Mesendoderm (in vitro differentiated cells): ENCODE measurements around the gene POMGNT1.
"Not testable (repeated sequence)": the region's sequence is repeated elsewhere in the genome, so short reads cannot be mapped to it uniquely, and the experiment has no call there.

Experiments
- DNase-seq: peaks from one replicate; pipeline ENCODE4 v3.0.0; 2013
- H2AK5ac ChIP-seq: 2 replicates; pipeline ENCODE4 v1.6.1; 2013; ENCODE audit warnings: low read length, inconsistent platforms
- H2BK120ac ChIP-seq: 2 replicates; pipeline ENCODE4 v1.6.1; 2013; ENCODE audit warnings: low read depth, mild to moderate bottlenecking, low read length, moderate library complexity, mixed read lengths
- H2BK15ac ChIP-seq: replicated peaks from 2 replicates; pipeline ENCODE4 v1.6.1; 2013; ENCODE audit warnings: low read depth, mild to moderate bottlenecking, moderate library complexity
- H2BK5ac ChIP-seq: 2 replicates; pipeline ENCODE4 v1.6.1; 2013; ENCODE audit warnings: low read length, inconsistent platforms
- H3K18ac ChIP-seq: 2 replicates; pipeline ENCODE4 v1.6.1; 2013; ENCODE audit warnings: mild to moderate bottlenecking, low read length, mixed read lengths
- H3K23ac ChIP-seq: one replicate; pipeline ENCODE4 v1.6.1; 2013; ENCODE audit warnings: low read length
- H3K27ac ChIP-seq: 2 replicates; pipeline ENCODE4 v1.5.1; 2013; ENCODE audit warnings: low read depth, mild to moderate bottlenecking, inconsistent platforms, low read length, moderate library complexity
- H3K27me3 ChIP-seq: 2 replicates; pipeline ENCODE4 v1.6.1; 2013; ENCODE audit warnings: low read length, control low read depth, mild to moderate bottlenecking, inconsistent platforms; ENCODE audit not compliant: insufficient read depth, poor library complexity
- H3K36me3 ChIP-seq: 2 replicates; pipeline ENCODE4 v1.6.1; 2013; ENCODE audit warnings: low read length, inconsistent platforms; ENCODE audit not compliant: control insufficient read depth, insufficient read depth
- H3K4ac ChIP-seq: one replicate; pipeline ENCODE4 v1.6.1; 2013; ENCODE audit warnings: low read depth, mild to moderate bottlenecking, low read length, moderate library complexity
- H3K4me1 ChIP-seq: 2 replicates; pipeline ENCODE4 v1.6.1; 2013; ENCODE audit warnings: low read depth, low read length, inconsistent platforms; ENCODE audit not compliant: control insufficient read depth
- H3K4me2 ChIP-seq: 2 replicates; pipeline ENCODE4 v1.6.1; 2013; ENCODE audit warnings: low read length
- H3K4me3 ChIP-seq: 2 replicates; pipeline ENCODE4 v1.5.1; 2013; ENCODE audit warnings: mild to moderate bottlenecking, low read length
- H3K56ac ChIP-seq: one replicate; pipeline ENCODE4 v1.6.1; 2013; ENCODE audit warnings: low read length
- H3K79me1 ChIP-seq: 2 replicates; pipeline ENCODE4 v1.6.1; 2013; ENCODE audit warnings: low read length, inconsistent platforms
- H3K79me2 ChIP-seq: 2 replicates; pipeline ENCODE4 v1.6.1; 2013; ENCODE audit warnings: mild to moderate bottlenecking, low read length; ENCODE audit not compliant: control insufficient read depth, insufficient read depth
- H3K9ac ChIP-seq: 2 replicates; pipeline ENCODE4 v1.6.1; 2013; ENCODE audit warnings: low read length, inconsistent platforms
- H4K5ac ChIP-seq: one replicate; pipeline ENCODE4 v1.6.1; 2013; ENCODE audit warnings: low read length
- H4K8ac ChIP-seq: one replicate; pipeline ENCODE4 v1.6.1; 2013; ENCODE audit warnings: low read depth, mild to moderate bottlenecking, control low read depth, low read length, moderate library complexity
- WGBS: extraction: QIAGEN DNeasy Blood & Tissue Kit; methylation state at CpG from one replicate; pipeline ENCODE4 v1.1.7; 2013; ENCODE audit warnings: low lambda C conversion rate, missing lambda C conversion rate; ENCODE audit not compliant: insufficient coverage; ENCODE audit errors: extremely low coverage; 5-methylcytosine and 5-hydroxymethylcytosine counted together

The POMGNT1 gene

GRCh38 chr1:46224966-46225365, 26.7 kb upstream of the POMGNT1 start:
- Histone ChIP-seq H3K4me2 (no peak overlapping the region), H2BK5ac (no peak overlapping the region), H2BK120ac (no peak overlapping the region), H3K9ac (no peak overlapping the region), H3K27ac (no peak overlapping the region), H2BK15ac (no peak overlapping the region), H3K27me3 (no peaks in the 10 kb centered on the region), H3K23ac (no peak overlapping the region), H3K4me1 (peaks cover 7% of the 10 kb centered on the region), H3K79me1 (no peaks in the 10 kb centered on the region), H2AK5ac (no peak overlapping the region), H3K36me3 (no peaks in the 10 kb centered on the region), H3K79me2 (no peaks in the 10 kb centered on the region), H3K56ac (no peak overlapping the region), H3K4me3 (no peak overlapping the region), H4K8ac (no peak overlapping the region), H3K4ac (no peak overlapping the region), H3K18ac (no peak overlapping the region), H4K5ac (no peak overlapping the region)
- no peak for DNase-seq
- WGBS: no CpG with 5 or more reads among the region's 4 CpGs

- H3K27ac ChIP-seq: no peak overlapping the region
- no peak overlapping the region for H3K4me2 ChIP-seq
- H3K79me1 ChIP-seq: no peaks in the 10 kb centered on the region
- H3K56ac ChIP-seq: peak overlapping the region; percentile 50
- no peak overlapping the region for H3K4me3 ChIP-seq
- peak; percentile 92 for DNase-seq
- no CpG with 5 or more reads among the region's 6 CpGs for WGBS
- H3K27me3 ChIP-seq: no peaks in the 10 kb centered on the region
- H2AK5ac ChIP-seq: no peak overlapping the region
- no peak overlapping the region for H2BK5ac ChIP-seq
- no peak overlapping the region for H3K4ac ChIP-seq
- H3K9ac ChIP-seq: peak overlapping the region; percentile 31
- no peaks in the 10 kb centered on the region for H3K79me2 ChIP-seq
- no peaks in the 10 kb centered on the region for H3K36me3 ChIP-seq
- H3K4me1 ChIP-seq: peaks cover 7% of the 10 kb centered on the region
- no peak overlapping the region for H3K18ac ChIP-seq
- no peak overlapping the region for H2BK15ac ChIP-seq
- no peak overlapping the region for H3K23ac ChIP-seq
- H2BK120ac ChIP-seq: no peak overlapping the region
- no peak overlapping the region for H4K5ac ChIP-seq
- H4K8ac ChIP-seq: no peak overlapping the region
Measured at GRCh38 chr1:46223472-46223943, 25.3 kb upstream of the POMGNT1 start.

GRCh38 chr1:46223055-46223454, 24.8 kb upstream of the POMGNT1 start:
- H2BK5ac ChIP-seq, H3K79me2 ChIP-seq, H4K5ac ChIP-seq, H3K27ac ChIP-seq, H3K27me3 ChIP-seq, DNase-seq, H3K4ac ChIP-seq, H2BK15ac ChIP-seq, H3K4me3 ChIP-seq, H3K56ac ChIP-seq, H3K18ac ChIP-seq, H4K8ac ChIP-seq, H3K4me1 ChIP-seq, H3K23ac ChIP-seq, H2AK5ac ChIP-seq, H3K36me3 ChIP-seq, H3K4me2 ChIP-seq, H3K79me1 ChIP-seq, H3K9ac ChIP-seq, H2BK120ac ChIP-seq: not testable (repeated sequence)
- no CpG with 5 or more reads among the region's 11 CpGs for WGBS

DNA sequence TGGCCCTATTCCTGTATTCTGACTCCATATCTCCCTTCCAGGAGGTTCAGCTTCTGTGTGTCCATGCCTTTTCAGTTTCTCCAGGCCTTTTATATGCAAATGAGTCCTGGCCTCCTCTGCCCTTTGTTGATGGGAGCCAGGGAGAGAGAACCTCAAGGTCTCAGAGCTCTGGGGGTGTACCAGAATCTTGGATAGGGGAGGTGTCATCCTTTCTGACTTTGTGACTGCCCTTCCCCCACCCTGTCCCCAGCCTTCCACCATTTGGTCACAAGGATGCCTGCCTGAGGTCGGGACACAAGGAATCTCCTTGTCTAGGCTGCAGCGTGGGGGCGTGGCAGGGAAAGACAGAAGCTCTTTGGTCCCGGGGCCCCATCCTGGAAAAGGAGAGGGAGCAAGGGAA, 23.5 kb upstream of the POMGNT1 start:
- H3K9ac ChIP-seq: peak overlapping the region; percentile 4
- H2BK15ac ChIP-seq: no peak overlapping the region
- no peak overlapping the region for H3K18ac ChIP-seq
- WGBS: no CpG with 5 or more reads among the region's 4 CpGs
- no peaks in the 10 kb centered on the region for H3K36me3 ChIP-seq
- H2BK5ac ChIP-seq: no peak overlapping the region
- no peak overlapping the region for H3K23ac ChIP-seq
- peak; percentile 86 for DNase-seq
- H3K79me2 ChIP-seq: no peaks in the 10 kb centered on the region
- H3K56ac ChIP-seq: peak overlapping the region; percentile 70
- H3K4me3 ChIP-seq: no peak overlapping the region
- no peak overlapping the region for H4K5ac ChIP-seq
- H3K27ac ChIP-seq: no peak overlapping the region
- H3K4ac ChIP-seq: no peak overlapping the region
- H3K79me1 ChIP-seq: no peaks in the 10 kb centered on the region
- H3K4me2 ChIP-seq: no peak overlapping the region
- H2BK120ac ChIP-seq: no peak overlapping the region
- no peaks in the 10 kb centered on the region for H3K27me3 ChIP-seq
- peaks cover 7% of the 10 kb centered on the region for H3K4me1 ChIP-seq
- no peak overlapping the region for H2AK5ac ChIP-seq
- no peak overlapping the region for H4K8ac ChIP-seq

DNA sequence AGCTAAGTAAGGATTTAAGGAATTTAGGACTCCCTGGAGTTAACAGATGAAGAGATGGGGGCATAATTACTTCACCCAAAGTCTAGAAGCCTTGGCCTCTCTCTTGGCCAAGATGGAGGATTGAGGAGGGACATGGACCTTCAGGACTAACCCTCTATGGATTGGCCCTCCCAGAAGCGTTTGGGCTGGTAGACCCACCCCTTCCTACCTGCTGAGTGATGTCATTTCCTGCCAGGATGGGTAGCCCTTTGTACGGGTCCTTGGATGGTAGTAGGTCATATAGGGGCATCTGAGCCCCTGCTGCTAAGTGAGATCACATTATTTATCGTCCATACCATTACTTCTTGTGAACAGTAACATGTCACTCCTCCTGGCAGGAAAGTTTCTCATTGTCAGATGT, 22.6 kb upstream of the POMGNT1 start:
- no peaks in the 10 kb centered on the region for H3K79me1 ChIP-seq
- H3K4ac ChIP-seq: no peak overlapping the region
- H3K4me3 ChIP-seq: no peak overlapping the region
- H3K18ac ChIP-seq: no peak overlapping the region
- no peak overlapping the region for H4K8ac ChIP-seq
- H3K36me3 ChIP-seq: no peaks in the 10 kb centered on the region
- no peak overlapping the region for H3K27ac ChIP-seq
- H3K27me3 ChIP-seq: no peaks in the 10 kb centered on the region
- no peak overlapping the region for H3K4me2 ChIP-seq
- H3K4me1 ChIP-seq: peaks cover 7% of the 10 kb centered on the region
- H3K79me2 ChIP-seq: no peaks in the 10 kb centered on the region
- H3K23ac ChIP-seq: no peak overlapping the region
- peak; percentile 59 for DNase-seq
- WGBS: no CpG with 5 or more reads among the region's 3 CpGs
- H2BK15ac ChIP-seq: no peak overlapping the region
- no peak overlapping the region for H2AK5ac ChIP-seq
- H3K56ac ChIP-seq: no peak overlapping the region
- no peak overlapping the region for H2BK5ac ChIP-seq
- no peak overlapping the region for H3K9ac ChIP-seq
- no peak overlapping the region for H2BK120ac ChIP-seq
- H4K5ac ChIP-seq: no peak overlapping the region
